Activated effector memory CD4-positive, alpha-beta T cell treated with anti-CD3 and anti-CD28 coated beads, Interleukin-2, amount 50 U/mL, for 16 hours (primary cell): ENCODE results near the gene GZF1.

Experiments used
- DNase-seq: peaks from one replicate; pipeline ENCODE4 v3.0.0-alpha.2; 2020

Gene GZF1

GRCh38 chr20:23370274-23370673 lies 8.3 kb downstream of the GZF1 start:
- no peak for DNase-seq

- DNase-seq, result no peak
These were observed 8.9 kb downstream of the GZF1 start for GRCh38 chr20:23370873-23371272.

- no peak for DNase-seq
These were observed 9.5 kb downstream of the GZF1 start for GRCh38 chr20:23371496-23371895.

GRCh38 chr20:23374441-23374840 lies 12.5 kb downstream of the GZF1 start:
- no peak for DNase-seq

GRCh38 chr20:23375827-23376226 lies 13.8 kb downstream of the GZF1 start:
- DNase-seq, result no peak

GRCh38 chr20:23379772-23380171 lies 17.8 kb downstream of the GZF1 start:
- no peak for DNase-seq

GRCh38 chr20:23381876-23382275 lies 19.9 kb downstream of the GZF1 start:
- DNase-seq, result no peak

- DNase-seq, result no peak
These were observed 24.5 kb downstream of the GZF1 start for GRCh38 chr20:23386304-23387117.

GRCh38 chr20:23387118-23387443 lies 25.1 kb downstream of the GZF1 start:
- DNase-seq, result no peak

- DNase-seq, result no peak
These were observed 28.3 kb downstream of the GZF1 start for GRCh38 chr20:23390091-23390774.

- no peak for DNase-seq
These were observed 29.8 kb downstream of the GZF1 start for GRCh38 chr20:23391707-23392310.

GRCh38 chr20:23393996-23394775 lies 32.2 kb downstream of the GZF1 start:
- DNase-seq, result no peak

GRCh38 chr20:23396950-23397627 lies 35.1 kb downstream of the GZF1 start:
- DNase-seq, result no peak

GRCh38 chr20:23397961-23398360 lies 36.0 kb downstream of the GZF1 start:
- no peak for DNase-seq

- no peak for DNase-seq
These were observed 37.7 kb downstream of the GZF1 start for GRCh38 chr20:23399568-23400241.

GRCh38 chr20:23401051-23401450 lies 39.1 kb downstream of the GZF1 start:
- no peak for DNase-seq

GRCh38 chr20:23403751-23404150 lies 41.8 kb downstream of the GZF1 start:
- no peak for DNase-seq

- DNase-seq, result no peak
These were observed 42.2 kb downstream of the GZF1 start for GRCh38 chr20:23404196-23404595.

GRCh38 chr20:23406880-23407279 lies 44.9 kb downstream of the GZF1 start:
- DNase-seq, result no peak

GRCh38 chr20:23407781-23408464 lies 45.9 kb downstream of the GZF1 start:
- DNase-seq, result no peak

- no peak for DNase-seq
These were observed 47.0 kb downstream of the GZF1 start for GRCh38 chr20:23408957-23409356.

GRCh38 chr20:23409800-23410199 lies 47.8 kb downstream of the GZF1 start:
- no peak for DNase-seq
